Cardiac fibroblast (primary cell): ENCODE measurements around the gene FGD3.

ENCODE experiments used
- DNase-seq, 2 donors: peaks; one replicate each; pipeline versions ENCODE4 v3.0.0 to v3.0.0-alpha.2; 2010; ENCODE audit warnings: low read depth in 2 of 2
- H3K4me3 ChIP-seq, 2 donors: replicated peaks in 1 of 2; 1 replicate in 1 of 2; 2 replicates in 1 of 2; pipeline ENCODE4 v1.5.1; 2011; ENCODE audit warnings: low read depth in 2 of 2, low read length in 2 of 2, mild to moderate bottlenecking in 2 of 2, moderate library complexity in 1 of 2
- CTCF ChIP-seq: IDR thresholded peaks from one replicate; pipeline ENCODE4 v1.5.1; 2011; ENCODE audit warnings: low read depth, mild to moderate bottlenecking, low read length, inconsistent platforms

FGD3 gene

GRCh38 chr9:93049491-93049890, 102.2 kb downstream of the FGD3 start:
- H3K4me3 ChIP-seq, result no peak overlapping the region
- DNase-seq, result no peak
- TF ChIP-seq CTCF, result no peak

- DNase-seq, result no peak
- H3K4me3 ChIP-seq, result no peak overlapping the region
Observed at GRCh38 chr9:93050231-93050630, 102.9 kb downstream of the FGD3 start.

GRCh38 chr9:93051680-93052089, 104.4 kb downstream of the FGD3 start:
- H3K4me3 ChIP-seq, result no peak overlapping the region
- DNase-seq, result peak; percentile 23 to 85
- TF ChIP-seq CTCF, result no peak

More at GRCh38 chr9:93050231-93050630, 102.9 kb downstream of the FGD3 start:
- TF ChIP-seq CTCF, result no peak

- no peak overlapping the region for H3K4me3 ChIP-seq
- no peak for TF ChIP-seq CTCF
- DNase-seq, result no peak
Observed at GRCh38 chr9:93052791-93053540, 105.6 kb downstream of the FGD3 start.

GRCh38 chr9:93053781-93054331, 106.5 kb downstream of the FGD3 start:
- H3K4me3 ChIP-seq, result no peak overlapping the region
- TF ChIP-seq CTCF, result no peak
- no peak for DNase-seq

GRCh38 chr9:93054758-93055704, 107.7 kb downstream of the FGD3 start:
- H3K4me3 ChIP-seq, result no peak overlapping the region
- DNase-seq, result no peak
- TF ChIP-seq CTCF, result no peak
